ENCODE data around the gene KAT7. TPM values are rescaled to one million over a fixed set of nuclear protein-coding genes. Genes with fewer than 3 reads are reported as not detected.
A peak's percentile ranks its signal among the peaks of the same experiment; 100 is the strongest.

Gene KAT7
- total and polyA plus RNA-seq, 2 experiments from 2014 or later = 31.0 to 187 TPM

GRCh38 chr17:49862781-49863331, 74.4 kb downstream of the KAT7 start (continued):
- TF ChIP-seq ZNF462 (CRISPR knock-in tag; IDR thresholded peaks at IDR 0.05) (no peak), REST (IDR thresholded peaks at IDR 0.05; ENCODE audit: unreplicated experiment) (no peak)

DNA sequence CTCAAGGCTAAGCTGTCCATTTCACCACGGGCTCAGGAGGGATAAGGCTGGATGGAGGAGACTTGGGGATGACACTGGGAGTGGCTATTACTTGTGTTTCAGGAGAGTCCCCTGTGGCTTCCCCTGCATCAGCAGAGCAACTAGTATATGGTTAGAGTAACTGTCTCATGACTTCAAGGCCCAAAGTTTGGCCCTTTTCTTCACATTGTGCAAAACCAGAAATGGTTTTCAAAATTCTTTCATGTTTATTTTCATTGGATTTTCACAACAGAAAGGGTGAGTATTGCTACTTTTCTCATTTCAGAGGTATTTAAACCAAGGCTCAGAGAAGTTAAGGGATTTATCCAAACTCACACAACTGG, 77.5 kb downstream of the KAT7 start:
- ATAC-seq (no peak), DNase-seq (ENCODE audit: low spot score) (no peak)
- Histone ChIP-seq H3K4me3 (peak overlapping the region; percentile 42), H3K27ac (ENCODE audit: low read depth) (peak overlapping the region; percentile 9; the same call in 1 of the 2 replicates), H3F3A (replicated peaks; ENCODE audit: low read depth) (no peaks in the 10 kb centered on the region), H4K20me1 (replicated peaks; ENCODE audit: insufficient read depth) (no peaks in the 10 kb centered on the region), H3K27me3 (ENCODE audit: insufficient read depth) (0 out of 2 replicates have a peak, but pooled peaks cover 3% of the 10 kb centered on the region), H3K4me1 (ENCODE audit: insufficient read depth) (peaks cover 25% of the 10 kb centered on the region), H3K4me2 (peak overlapping the region; percentile 78), H3K9me2 (ENCODE audit: insufficient read depth) (no peaks in the 10 kb centered on the region), H3K79me2 (replicated peaks; ENCODE audit: insufficient read depth) (no peaks in the 10 kb centered on the region), H2AFZ (peak overlapping the region; percentile 67; the same call in 1 of the 2 replicates), H3K36me3 (ENCODE audit: insufficient read depth) (no peaks in the 10 kb centered on the region)
- Mint-ChIP-seq H3K4me1 (peaks cover 44% of the 10 kb centered on the region), H3K27ac (peak overlapping the region; percentile 88), H3K36me3 (ENCODE audit: low read depth) (peaks cover 3% of the 10 kb centered on the region; the same call in 1 of the 3 replicates), H3K9me3 (no peaks in the 10 kb centered on the region), H3K27me3 (ENCODE audit: insufficient read depth, low read depth, poor library complexity) (peaks cover 21% of the 10 kb centered on the region), H3K4me3 (peak overlapping the region; percentile 55)
- TF ChIP-seq REST (IDR thresholded peaks at IDR 0.05; ENCODE audit: unreplicated experiment) = no peak
- no peak for TF ChIP-seq ZNF331 (CRISPR knock-in tag; IDR thresholded peaks at IDR 0.05; ENCODE audit: low read depth)
- no peak for TF ChIP-seq EZH2phosphoT487 (IDR thresholded peaks at IDR 0.05; ENCODE audit: unreplicated experiment)
